Smooth muscle cell (in vitro differentiated cells): ENCODE measurements around the gene MEIS1. TPM values are rescaled to one million over a fixed set of nuclear protein-coding genes. Genes with fewer than 3 reads are reported as not detected.

Experiments
- DNase-seq: peaks from one replicate; lab custom pipeline; 2025; ENCODE audit not compliant: unreplicated experiment; lab: John Stamatoyannopoulos, UW
- H2AFZ ChIP-seq: fragments of 200-600 bp; sonication (generic); 2 replicates; pipeline ENCODE4 v1.6.0; 2016; ENCODE audit warnings: antibody characterized with exemption, low read depth, mild to moderate bottlenecking
- H3F3A ChIP-seq: fragments of 200-600 bp; sonication (generic); 2 replicates; pipeline ENCODE4 v1.6.0; 2017; ENCODE audit warnings: antibody characterized with exemption, low read depth
- H3K27ac ChIP-seq: fragments of 200-600 bp; sonication (generic); 2 replicates; pipeline ENCODE4 v1.5.1; 2016; ENCODE audit warnings: low read depth, mild to moderate bottlenecking
- H3K27me3 ChIP-seq: fragments of 200-600 bp; sonication (generic); 2 replicates; pipeline ENCODE4 v1.6.1; 2016; ENCODE audit warnings: low read depth, mild to moderate bottlenecking
- H3K36me3 ChIP-seq: fragments of 200-600 bp; sonication (generic); 2 replicates; pipeline ENCODE4 v1.5.1; 2016; ENCODE audit warnings: low read depth
- H3K4me1 ChIP-seq: fragments of 200-600 bp; sonication (generic); 2 replicates; pipeline ENCODE4 v1.5.1; 2016; ENCODE audit warnings: low read depth
- H3K4me2 ChIP-seq: fragments of 200-600 bp; sonication (generic); 2 replicates; pipeline ENCODE4 v1.6.0; 2016; ENCODE audit warnings: mild to moderate bottlenecking
- H3K4me3 ChIP-seq: fragments of 200-600 bp; sonication (generic); 2 replicates; pipeline ENCODE4 v1.5.1; 2016; ENCODE audit warnings: mild to moderate bottlenecking
- H3K79me2 ChIP-seq: fragments of 200-600 bp; sonication (generic); 2 replicates; pipeline ENCODE4 v1.6.0; 2016; ENCODE audit warnings: low read depth, mild to moderate bottlenecking
- H3K9ac ChIP-seq: fragments of 200-600 bp; sonication (generic); 2 replicates; pipeline ENCODE4 v1.6.0; 2016; ENCODE audit warnings: low read depth
- H3K9me3 ChIP-seq: fragments of 200-600 bp; sonication (generic); replicated peaks from 2 replicates; pipeline ENCODE4 v1.5.1; 2016; ENCODE audit warnings: low read depth
- H4K20me1 ChIP-seq: fragments of 200-600 bp; sonication (generic); 2 replicates; pipeline ENCODE4 v1.6.0; 2016; ENCODE audit warnings: low read depth
- WGBS: methylation state at CpG from one replicate; pipeline ENCODE4 v1.1.7; 2016; ENCODE audit warnings: low lambda C conversion rate; 5-methylcytosine and 5-hydroxymethylcytosine counted together
- polyA plus RNA-seq: library from polyadenylated mRNA; unstranded; fragments of >200 nt; fragmentation: Nextera tagmentation; extraction: Ambion mirVana; gene quantifications from 2 replicates; pipeline ENCODE4 v1.2.1, GENCODE V29; 2016
- total RNA-seq: library from RNA; depleted of rRNA; stranded (reverse); fragments of >200 nt; gene quantifications from 2 replicates; pipeline ENCODE4 v1.2.3, GENCODE V29; 2014
- TF ChIP-seq, protein P1 (sequence below): fragments of 200-600 bp; sonication (generic); IDR thresholded peaks from 2 replicates; pipeline ENCODE4 v1.5.1; 2017; ENCODE audit warnings: borderline replicate concordance, mild to moderate bottlenecking, antibody characterized with exemption; ENCODE audit not compliant: insufficient read depth, poor library complexity, severe bottlenecking

The MEIS1 gene
- total and polyA plus RNA-seq, 2 experiments from 2014 or later, result 15.6 to 15.8 TPM

DNA sequence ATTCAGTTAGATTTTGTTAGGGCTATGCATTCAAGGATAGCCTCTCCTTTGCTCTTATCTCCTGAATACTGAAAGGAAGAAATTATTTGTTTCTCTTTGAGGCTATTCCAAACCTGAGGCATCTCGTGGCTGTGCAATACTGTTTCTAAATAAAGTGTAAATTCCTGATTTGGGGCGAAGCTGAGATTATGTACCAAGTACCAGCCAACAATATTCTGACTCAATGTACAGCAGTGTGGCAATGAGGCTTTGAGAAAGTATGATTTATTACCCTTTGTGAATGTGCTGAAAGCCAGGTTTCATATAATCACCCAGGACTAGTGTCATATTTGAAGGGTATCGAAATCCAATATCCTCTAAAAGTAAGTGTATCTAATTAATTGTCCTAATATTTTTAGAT lies 113.5 kb downstream of the MEIS1 start:
- TF ChIP-seq, protein P1, sequence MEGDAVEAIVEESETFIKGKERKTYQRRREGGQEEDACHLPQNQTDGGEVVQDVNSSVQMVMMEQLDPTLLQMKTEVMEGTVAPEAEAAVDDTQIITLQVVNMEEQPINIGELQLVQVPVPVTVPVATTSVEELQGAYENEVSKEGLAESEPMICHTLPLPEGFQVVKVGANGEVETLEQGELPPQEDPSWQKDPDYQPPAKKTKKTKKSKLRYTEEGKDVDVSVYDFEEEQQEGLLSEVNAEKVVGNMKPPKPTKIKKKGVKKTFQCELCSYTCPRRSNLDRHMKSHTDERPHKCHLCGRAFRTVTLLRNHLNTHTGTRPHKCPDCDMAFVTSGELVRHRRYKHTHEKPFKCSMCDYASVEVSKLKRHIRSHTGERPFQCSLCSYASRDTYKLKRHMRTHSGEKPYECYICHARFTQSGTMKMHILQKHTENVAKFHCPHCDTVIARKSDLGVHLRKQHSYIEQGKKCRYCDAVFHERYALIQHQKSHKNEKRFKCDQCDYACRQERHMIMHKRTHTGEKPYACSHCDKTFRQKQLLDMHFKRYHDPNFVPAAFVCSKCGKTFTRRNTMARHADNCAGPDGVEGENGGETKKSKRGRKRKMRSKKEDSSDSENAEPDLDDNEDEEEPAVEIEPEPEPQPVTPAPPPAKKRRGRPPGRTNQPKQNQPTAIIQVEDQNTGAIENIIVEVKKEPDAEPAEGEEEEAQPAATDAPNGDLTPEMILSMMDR, result no peak
- 97% methylated on average over 3 of the region's 3 CpGs for WGBS

DNA sequence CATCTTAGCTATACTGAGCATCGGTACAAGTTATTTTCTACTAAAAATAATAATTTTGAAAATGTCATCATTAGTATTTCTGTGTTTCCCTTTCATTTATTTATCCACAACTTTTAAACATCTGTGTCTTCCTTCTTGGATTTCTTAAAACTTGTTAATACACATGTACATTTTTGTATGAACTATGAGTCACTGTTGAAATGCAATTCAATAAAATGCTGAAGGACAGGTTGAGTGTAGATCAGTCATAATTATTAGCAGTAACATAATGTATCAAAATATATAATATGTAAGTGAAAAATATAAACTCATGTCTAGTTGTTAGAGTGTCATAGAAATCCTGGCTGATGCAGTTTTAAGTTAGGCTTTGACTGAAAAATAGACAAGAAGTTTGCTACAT lies 115.9 kb downstream of the MEIS1 start:
- H3K9ac ChIP-seq, result no peak overlapping the region
- H2AFZ ChIP-seq, result no peak overlapping the region
- no peak overlapping the region for H3K27ac ChIP-seq
- H3K4me1 ChIP-seq, result no peaks in the 10 kb centered on the region
- no peak overlapping the region for H3K4me2 ChIP-seq
- H3F3A ChIP-seq, result no peaks in the 10 kb centered on the region
- H3K27me3 ChIP-seq, result no peaks in the 10 kb centered on the region
- DNase-seq, result no peak
- 97% methylated on average over 1 of the region's 1 CpG for WGBS
- no peaks in the 10 kb centered on the region for H3K9me3 ChIP-seq
- H4K20me1 ChIP-seq, result peaks cover 15% of the 10 kb centered on the region
- TF ChIP-seq, protein P1, result no peak
- no peaks in the 10 kb centered on the region for H3K79me2 ChIP-seq
- no peak overlapping the region for H3K4me3 ChIP-seq
- no peaks in the 10 kb centered on the region for H3K36me3 ChIP-seq

More for the DNA sequence above, 113.5 kb downstream of the MEIS1 start:
- H4K20me1 ChIP-seq, result peaks cover 15% of the 10 kb centered on the region
- no peak overlapping the region for H3K4me3 ChIP-seq
- no peaks in the 10 kb centered on the region for H3F3A ChIP-seq
- peaks cover 13% of the 10 kb centered on the region for H3K79me2 ChIP-seq
- H2AFZ ChIP-seq, result no peak overlapping the region
- no peaks in the 10 kb centered on the region for H3K36me3 ChIP-seq
- no peaks in the 10 kb centered on the region for H3K27me3 ChIP-seq
- no peak overlapping the region for H3K9ac ChIP-seq
- DNase-seq, result no peak
- peaks cover 5% of the 10 kb centered on the region for H3K4me1 ChIP-seq
- H3K4me2 ChIP-seq, result no peak overlapping the region
- H3K27ac ChIP-seq, result no peak overlapping the region
- H3K9me3 ChIP-seq, result no peaks in the 10 kb centered on the region

DNA sequence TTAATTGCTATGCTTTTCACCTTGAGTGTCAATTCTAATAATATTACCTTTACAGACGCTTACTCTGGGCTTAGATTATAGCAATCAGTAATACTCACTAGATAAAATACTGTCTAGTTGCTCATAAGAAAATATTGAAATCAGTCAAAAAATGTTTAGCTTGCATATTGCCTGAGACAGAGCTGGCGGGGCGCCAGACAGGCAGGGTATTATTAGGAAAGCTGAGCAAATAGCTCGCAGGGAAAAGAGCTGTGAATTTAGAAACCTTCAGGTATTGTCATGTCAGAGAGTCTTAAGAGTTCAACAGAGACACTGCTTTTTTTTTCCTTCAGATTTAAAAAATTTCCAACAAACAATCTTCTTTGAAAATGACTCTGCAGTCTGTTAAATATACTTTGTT lies 118.4 kb downstream of the MEIS1 start:
- Histone ChIP-seq H4K20me1 (no peaks in the 10 kb centered on the region), H3F3A (no peaks in the 10 kb centered on the region), H2AFZ (no peak overlapping the region), H3K79me2 (no peaks in the 10 kb centered on the region), H3K36me3 (no peaks in the 10 kb centered on the region), H3K27me3 (no peaks in the 10 kb centered on the region), H3K27ac (no peak overlapping the region), H3K9me3 (no peaks in the 10 kb centered on the region), H3K4me2 (no peak overlapping the region), H3K9ac (no peak overlapping the region), H3K4me3 (no peak overlapping the region), H3K4me1 (no peaks in the 10 kb centered on the region)
- TF ChIP-seq, protein P1, result no peak
- no peak for DNase-seq
- 80% methylated on average over 4 of the region's 4 CpGs for WGBS

DNA sequence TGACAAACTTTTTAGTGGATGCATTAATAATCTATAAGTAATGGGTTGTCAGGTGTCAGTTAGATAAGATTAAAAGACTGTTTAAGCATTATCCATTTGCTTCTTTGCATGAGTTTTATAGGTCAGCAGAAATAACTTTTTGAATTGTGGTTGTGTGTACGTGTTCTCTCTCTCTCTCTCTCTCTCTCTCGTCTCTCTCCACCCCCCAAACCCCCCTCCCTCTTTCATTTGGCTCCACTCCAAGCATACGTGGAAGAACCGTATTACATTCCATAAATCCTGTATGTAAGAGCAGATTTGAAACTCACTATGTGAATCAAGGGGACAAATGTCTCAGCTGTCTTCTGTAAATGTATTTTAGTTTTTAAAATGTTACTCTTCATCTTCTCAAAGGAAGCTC lies 120.2 kb downstream of the MEIS1 start:
- Histone ChIP-seq H4K20me1 (no peaks in the 10 kb centered on the region), H3K27ac (no peak overlapping the region), H3F3A (no peaks in the 10 kb centered on the region), H3K4me3 (no peak overlapping the region), H3K4me2 (no peak overlapping the region), H3K9me3 (no peaks in the 10 kb centered on the region), H3K27me3 (no peaks in the 10 kb centered on the region), H2AFZ (no peak overlapping the region), H3K9ac (no peak overlapping the region), H3K79me2 (no peaks in the 10 kb centered on the region), H3K36me3 (no peaks in the 10 kb centered on the region), H3K4me1 (no peaks in the 10 kb centered on the region)
- TF ChIP-seq, protein P1, result no peak
- no peak for DNase-seq
- 35% methylated on average over 4 of the region's 4 CpGs for WGBS
